ENCODE measurements around the gene GJC3.
A peak's percentile ranks its signal among the peaks of the same experiment; 100 is the strongest.
"Not testable (repeated sequence)": the region's sequence is repeated elsewhere in the genome, so short reads cannot be mapped to it uniquely, and the experiment has no call there.

GJC3 gene

DNA sequence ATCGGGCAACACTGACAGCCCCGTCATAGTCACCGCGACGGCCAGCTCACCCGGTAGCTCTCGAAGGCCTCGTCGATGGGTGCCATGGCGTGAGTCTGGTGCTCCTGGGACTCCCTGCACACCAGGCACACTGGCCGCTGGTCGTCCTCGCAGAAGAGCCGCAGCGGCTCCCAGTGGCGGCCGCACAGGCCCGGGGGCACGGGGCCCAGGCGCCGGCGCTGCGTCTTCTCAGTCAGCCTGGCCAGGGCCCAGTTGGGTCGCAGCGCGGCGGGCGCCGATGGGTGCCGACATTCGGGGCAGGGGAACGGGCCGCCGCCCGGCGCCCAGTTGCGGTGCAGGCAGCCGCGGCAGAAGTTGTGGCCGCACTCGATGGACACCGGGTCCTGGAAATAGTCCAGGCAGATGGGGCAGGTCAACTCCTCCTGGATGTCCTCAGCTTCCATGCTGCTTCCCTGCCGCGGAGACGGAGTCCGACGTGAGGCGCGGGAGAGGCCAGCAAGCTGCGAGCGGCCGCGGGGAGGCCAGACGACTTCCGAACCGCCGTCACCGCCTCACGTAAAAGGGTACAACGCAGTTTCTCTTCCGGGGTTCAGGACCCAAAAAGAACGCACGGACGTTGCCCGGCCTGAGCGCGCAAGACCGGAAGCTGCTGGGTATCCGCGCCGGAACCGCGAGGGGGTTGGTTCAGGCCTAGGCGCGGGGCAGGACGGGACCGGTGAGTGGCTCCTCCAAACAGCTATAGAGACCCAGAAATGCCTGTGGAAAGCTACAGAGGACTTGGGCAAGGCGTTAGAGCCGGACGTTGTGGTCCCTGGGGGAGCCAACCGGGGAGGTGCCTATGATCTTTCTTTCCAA lies 10.2 kb downstream of the GJC3 start, which contains the start of gene TRIM4:
TRIM4 (minus strand) TSS at position 572 of the 855 bp plus-strand sequence; CDS start at position 443, 129 bp downstream.
- H3K27me3 Mint-ChIP-seq: no peaks in the 10 kb centered on the region
- peaks cover 30% of the 10 kb centered on the region for H3K4me1 Mint-ChIP-seq
- ATAC-seq (ENCODE audit: low read depth) (peak; percentile 97), DNase-seq (ENCODE audit: low spot score in 2 of 2) (peak; percentile 78 to 81)
- H3K4me3 Mint-ChIP-seq: peak within 1 kb of the TSS; percentile 94
- H3K36me3 Mint-ChIP-seq: peaks cover 26% of the 10 kb centered on the region
- H3K9me3 Mint-ChIP-seq: no peaks in the 10 kb centered on the region
- H3K27ac Mint-ChIP-seq: peak within 1 kb of the TSS; percentile 93

DNA sequence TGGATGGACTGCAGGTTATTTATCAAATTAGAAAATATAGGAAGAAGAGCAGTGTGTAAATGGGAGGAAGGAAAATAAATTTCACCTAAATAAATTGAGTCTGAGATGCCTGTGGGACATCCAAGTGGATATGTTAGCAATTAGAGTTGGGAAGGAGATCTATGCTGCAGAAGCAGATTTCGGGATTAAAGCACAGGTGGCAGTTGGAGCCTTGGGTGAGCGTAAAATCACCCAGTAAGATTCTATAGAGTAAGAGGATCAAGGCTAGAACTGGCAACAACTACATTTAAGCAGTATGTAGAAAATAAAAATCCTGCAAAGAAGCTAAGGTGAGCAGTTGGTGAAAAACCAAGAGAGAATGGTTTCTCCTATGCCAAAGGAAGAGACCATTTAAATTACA lies 18.4 kb downstream of the GJC3 start:
- no peak for DNase-seq (ENCODE audit: low spot score in 2 of 2)
- Mint-ChIP-seq H3K27me3 (no peaks in the 10 kb centered on the region), H3K36me3 (peaks cover 27% of the 10 kb centered on the region), H3K4me3 (no peak overlapping the region), H3K27ac (no peak overlapping the region), H3K9me3 (no peaks in the 10 kb centered on the region), H3K4me1 (peaks cover 21% of the 10 kb centered on the region)
- ATAC-seq (ENCODE audit: low read depth): no peak

DNA sequence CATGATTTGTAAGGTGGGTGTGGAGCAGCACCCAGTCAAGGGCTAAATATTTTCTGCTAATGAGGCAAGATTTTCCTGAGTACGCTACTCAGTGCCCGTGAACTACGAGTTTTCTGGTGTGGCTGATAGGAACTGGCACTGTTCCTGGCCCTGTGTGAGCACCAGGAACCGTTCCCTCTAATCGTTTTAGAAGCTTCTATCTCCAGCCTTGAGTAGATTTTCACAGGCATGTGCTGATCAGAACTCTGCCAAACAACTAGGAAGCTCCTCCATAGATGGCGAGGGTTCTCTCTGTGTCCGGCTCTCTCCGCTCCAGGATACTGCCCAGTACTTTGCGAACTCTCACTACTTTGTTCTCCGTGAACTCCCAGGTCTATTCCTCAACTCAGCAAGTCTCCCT lies 27.8 kb downstream of the GJC3 start:
- Mint-ChIP-seq H3K4me1 (peaks cover 11% of the 10 kb centered on the region), H3K27me3 (no peaks in the 10 kb centered on the region), H3K27ac (peak overlapping the region; percentile 5), H3K4me3 (no peak overlapping the region), H3K9me3 (no peaks in the 10 kb centered on the region), H3K36me3 (peaks cover 45% of the 10 kb centered on the region)
- no peak for ATAC-seq (ENCODE audit: low read depth)
- DNase-seq (ENCODE audit: low spot score in 2 of 2): no peak

DNA sequence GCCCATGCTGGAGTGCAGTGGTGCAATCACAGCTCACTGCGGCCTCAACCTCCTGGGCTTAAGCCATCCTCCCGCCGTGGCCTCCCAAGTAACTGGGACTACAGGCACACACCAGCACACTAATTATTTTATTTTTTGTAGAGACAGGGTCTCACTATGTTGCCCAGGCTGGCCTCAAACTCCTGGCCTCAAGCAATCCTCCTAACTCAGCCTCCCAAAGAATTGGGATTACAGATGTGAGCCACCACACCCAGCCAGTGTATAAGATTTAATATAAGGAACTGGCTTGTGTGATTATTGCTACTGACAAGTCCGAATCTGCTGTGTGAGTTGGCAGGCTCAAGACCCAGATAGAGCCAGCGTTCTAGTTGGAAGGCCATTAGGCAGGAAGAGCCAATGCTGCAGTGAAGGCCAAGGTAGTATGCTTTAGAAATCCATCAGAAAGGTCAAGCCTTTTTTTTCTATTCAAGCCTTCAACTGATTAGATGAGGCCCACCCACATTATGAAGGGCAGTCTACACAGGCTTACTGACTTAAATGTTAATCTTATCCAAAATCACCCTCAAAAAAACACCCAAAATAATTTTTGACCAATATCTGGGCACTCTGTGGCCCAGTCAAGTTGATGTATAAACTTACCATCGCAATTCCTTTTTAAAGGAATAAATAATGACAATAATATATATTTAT lies 29.4 kb downstream of the GJC3 start:
- no peaks in the 10 kb centered on the region for H3K9me3 Mint-ChIP-seq
- no peak overlapping the region for H3K27ac Mint-ChIP-seq
- no peaks in the 10 kb centered on the region for H3K27me3 Mint-ChIP-seq
- no peak overlapping the region for H3K4me3 Mint-ChIP-seq
- DNase-seq (ENCODE audit: low spot score in 2 of 2): no peak
- H3K4me1 Mint-ChIP-seq: peaks cover 11% of the 10 kb centered on the region
- H3K36me3 Mint-ChIP-seq: peaks cover 45% of the 10 kb centered on the region
- ATAC-seq (ENCODE audit: low read depth): no peak

- no peak for ATAC-seq (ENCODE audit: low read depth)
- H3K9me3 Mint-ChIP-seq: no peaks in the 10 kb centered on the region
- peaks cover 42% of the 10 kb centered on the region for H3K36me3 Mint-ChIP-seq
- no peak overlapping the region for H3K27ac Mint-ChIP-seq
- no peak for DNase-seq (ENCODE audit: low spot score in 2 of 2)
- peaks cover 11% of the 10 kb centered on the region for H3K4me1 Mint-ChIP-seq
- no peaks in the 10 kb centered on the region for H3K27me3 Mint-ChIP-seq
- no peak overlapping the region for H3K4me3 Mint-ChIP-seq
These were observed 30.6 kb downstream of the GJC3 start for GRCh38 chr7:99898836-99899235.

- no peak for ATAC-seq (ENCODE audit: low read depth)
- peaks cover 34% of the 10 kb centered on the region for H3K36me3 Mint-ChIP-seq
These were observed 31.4 kb downstream of the GJC3 start for GRCh38 chr7:99898023-99898357.

DNA sequence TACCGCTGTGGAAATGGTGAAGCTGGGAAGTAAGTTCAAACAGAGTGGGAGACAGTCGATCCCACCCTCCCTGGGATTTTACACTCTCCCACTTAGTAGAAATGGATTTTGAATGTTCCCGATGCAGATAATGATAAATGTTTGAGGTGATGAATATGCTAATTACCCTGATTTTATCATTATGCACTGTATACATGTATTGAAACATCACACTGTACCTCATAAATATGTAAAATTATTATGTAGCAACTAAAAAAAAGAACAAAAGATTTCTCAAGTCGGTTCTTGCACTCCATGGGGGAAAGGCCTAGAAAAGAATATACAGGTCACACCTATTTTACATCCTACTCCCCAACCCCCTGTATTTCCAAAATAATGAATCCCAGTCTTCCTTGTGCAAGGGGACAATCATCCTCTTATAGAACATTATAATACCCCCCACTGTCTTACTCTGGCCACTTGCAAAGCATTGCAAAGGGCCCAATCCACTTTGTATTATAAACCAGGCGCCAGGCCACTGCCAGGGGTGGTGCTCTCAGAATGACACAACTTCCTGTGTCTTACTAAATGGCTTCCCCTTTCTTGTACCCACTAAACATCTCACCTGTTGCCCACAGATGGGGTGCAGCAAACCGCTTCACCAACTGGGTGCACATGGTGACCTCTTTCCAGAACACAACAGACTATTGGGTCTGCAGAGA lies 31.9 kb downstream of the GJC3 start:
- Mint-ChIP-seq H3K4me3 (no peak overlapping the region), H3K27me3 (no peaks in the 10 kb centered on the region), H3K36me3 (peaks cover 34% of the 10 kb centered on the region), H3K9me3 (no peaks in the 10 kb centered on the region), H3K27ac (peak overlapping the region; percentile 21), H3K4me1 (peaks cover 11% of the 10 kb centered on the region)
- DNase-seq (ENCODE audit: low spot score in 2 of 2) (no peak), ATAC-seq (ENCODE audit: low read depth) (peak; percentile 61)

More at GRCh38 chr7:99898023-99898357, 31.4 kb downstream of the GJC3 start:
- Mint-ChIP-seq H3K9me3 (no peaks in the 10 kb centered on the region), H3K27ac (peak overlapping the region; percentile 21), H3K4me3 (no peak overlapping the region), H3K27me3 (no peaks in the 10 kb centered on the region), H3K4me1 (peaks cover 11% of the 10 kb centered on the region)
- no peak for DNase-seq (ENCODE audit: low spot score in 2 of 2)

DNA sequence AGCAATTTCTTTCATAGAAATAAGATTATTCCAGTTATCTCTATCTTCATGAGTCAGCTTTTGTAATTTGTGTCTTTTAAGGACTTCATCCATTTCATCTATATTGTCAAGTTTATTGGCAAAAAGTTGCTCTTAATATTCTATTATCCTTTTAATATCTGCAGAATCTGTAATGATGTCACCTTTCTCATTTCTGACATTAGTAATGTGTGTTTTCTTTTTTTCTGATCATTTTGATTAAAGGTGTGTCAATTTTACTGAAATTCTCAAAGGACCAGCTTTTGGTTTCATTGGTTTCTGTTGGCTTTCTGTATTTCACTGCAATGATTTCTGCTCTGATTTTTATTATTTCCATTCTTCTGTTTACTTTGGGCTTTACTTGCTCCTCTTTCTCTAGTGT lies 34.7 kb downstream of the GJC3 start:
- no peak overlapping the region for H3K4me3 Mint-ChIP-seq
- peaks cover 11% of the 10 kb centered on the region for H3K4me1 Mint-ChIP-seq
- no peak for DNase-seq (ENCODE audit: low spot score in 2 of 2)
- peaks cover 3% of the 10 kb centered on the region for H3K9me3 Mint-ChIP-seq
- no peak for ATAC-seq (ENCODE audit: low read depth)
- peaks cover 33% of the 10 kb centered on the region for H3K36me3 Mint-ChIP-seq
- H3K27me3 Mint-ChIP-seq: no peaks in the 10 kb centered on the region
- H3K27ac Mint-ChIP-seq: no peak overlapping the region

DNA sequence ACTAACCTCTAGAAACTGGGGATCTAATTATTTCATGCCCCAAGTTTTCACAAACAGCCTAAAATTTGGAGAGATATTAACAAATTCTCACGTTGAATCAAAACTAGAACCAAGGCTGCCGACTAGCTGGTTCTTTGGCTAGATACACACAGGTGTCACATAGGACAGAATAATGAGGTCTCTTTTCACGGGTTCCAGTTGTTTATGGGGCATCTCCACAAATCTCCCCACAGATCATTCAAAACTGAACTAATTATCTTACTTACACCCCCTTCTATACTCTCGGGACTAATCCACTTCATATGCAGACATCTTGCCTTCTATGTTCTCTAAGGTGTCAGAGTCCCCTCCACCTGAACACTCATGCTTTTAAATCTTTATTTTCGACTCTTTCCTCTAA lies 36.1 kb downstream of the GJC3 start:
- H3K27ac Mint-ChIP-seq: no peak overlapping the region
- no peaks in the 10 kb centered on the region for H3K27me3 Mint-ChIP-seq
- no peak for ATAC-seq (ENCODE audit: low read depth)
- peaks cover 37% of the 10 kb centered on the region for H3K36me3 Mint-ChIP-seq
- H3K4me1 Mint-ChIP-seq: peaks cover 11% of the 10 kb centered on the region
- H3K9me3 Mint-ChIP-seq: peaks cover 5% of the 10 kb centered on the region
- DNase-seq (ENCODE audit: low spot score in 2 of 2): no peak
- no peak overlapping the region for H3K4me3 Mint-ChIP-seq

DNA sequence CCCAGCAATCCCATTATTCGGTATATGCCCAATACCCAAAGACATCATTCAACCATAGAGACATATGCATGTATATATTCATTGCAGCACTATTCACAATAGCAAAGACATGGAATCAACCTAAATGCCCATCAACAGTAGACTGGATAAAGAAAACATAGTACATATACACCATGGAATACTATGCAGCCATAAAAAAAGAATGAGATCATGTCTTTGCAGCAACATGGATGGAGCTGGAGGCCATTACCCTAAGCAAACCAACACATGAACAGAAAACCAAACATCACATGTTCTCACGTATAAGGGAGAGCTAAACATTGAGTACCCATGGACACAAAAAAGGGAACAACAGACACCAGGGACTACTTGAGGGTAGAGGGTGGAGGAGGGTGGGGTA lies 39.1 kb downstream of the GJC3 start:
- peaks cover 36% of the 10 kb centered on the region for H3K36me3 Mint-ChIP-seq
- H3K9me3 Mint-ChIP-seq, H3K27ac Mint-ChIP-seq: not testable (repeated sequence)

DNA sequence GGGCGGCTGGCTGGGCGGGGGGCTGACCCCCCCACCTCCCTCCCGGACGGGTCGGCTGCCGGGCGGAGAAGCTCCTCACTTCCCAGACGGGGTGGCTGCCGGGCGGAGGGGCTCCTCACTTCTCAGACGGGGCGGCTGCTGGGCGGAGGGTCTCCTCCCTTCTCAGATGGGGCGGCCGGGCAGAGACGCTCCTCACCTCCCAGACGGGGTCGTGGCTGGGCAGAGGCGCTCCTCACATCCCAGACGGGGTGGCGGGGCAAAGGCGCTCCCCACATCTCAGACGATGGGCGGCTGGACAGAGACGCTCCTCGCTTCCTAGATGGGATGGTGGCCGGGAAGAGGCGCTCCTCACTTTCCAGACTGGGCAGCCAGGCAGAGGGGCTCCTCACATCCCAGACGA lies 41.1 kb downstream of the GJC3 start:
- H3K36me3 Mint-ChIP-seq: peaks cover 40% of the 10 kb centered on the region
- not testable (repeated sequence) for H3K4me3 Mint-ChIP-seq; H3K4me1 Mint-ChIP-seq; ATAC-seq (ENCODE audit: low read depth); H3K27me3 Mint-ChIP-seq; H3K27ac Mint-ChIP-seq; H3K9me3 Mint-ChIP-seq; DNase-seq (ENCODE audit: low spot score in 2 of 2)

More for the DNA sequence above, 39.1 kb downstream of the GJC3 start:
- H3K4me3 Mint-ChIP-seq; H3K4me1 Mint-ChIP-seq; H3K27me3 Mint-ChIP-seq; ATAC-seq (ENCODE audit: low read depth); DNase-seq (ENCODE audit: low spot score in 2 of 2): not testable (repeated sequence)

- ATAC-seq (ENCODE audit: low read depth): no peak
- Mint-ChIP-seq H3K4me1 (no peaks in the 10 kb centered on the region), H3K27ac (no peak overlapping the region)
These were observed 48.0 kb downstream of the GJC3 start for GRCh38 chr7:99881370-99881769.

DNA sequence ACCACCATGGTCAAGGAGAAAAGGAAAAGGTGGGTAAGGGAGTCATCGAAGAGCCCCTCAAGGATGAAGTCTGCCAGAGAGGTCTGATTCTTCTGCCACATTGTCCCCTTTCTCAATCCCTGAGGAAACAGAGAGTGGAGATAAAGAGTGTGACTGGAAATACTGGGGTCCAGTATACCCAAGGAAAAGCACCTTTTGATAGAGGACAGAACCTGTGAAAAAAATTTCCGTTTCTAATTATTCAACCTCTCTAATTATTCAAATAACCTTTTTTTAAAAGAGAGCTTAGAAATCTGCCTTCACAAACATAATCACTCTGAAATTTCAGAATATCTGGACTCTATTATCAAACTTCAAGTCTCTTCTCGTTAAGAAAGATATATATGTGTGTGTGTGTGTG lies 52.5 kb downstream of the GJC3 start, which contains the start of gene OR2AE1:
OR2AE1 (minus strand) TSS at position 101 of the 400 bp plus-strand sequence; CDS start at position 101, 0 bp downstream.
- Mint-ChIP-seq H3K36me3 (peaks cover 11% of the 10 kb centered on the region), H3K4me1 (no peaks in the 10 kb centered on the region), H3K4me3 (no peak within 1 kb of the TSS), H3K27me3 (no peaks in the 10 kb centered on the region), H3K27ac (no peak within 1 kb of the TSS), H3K9me3 (no peaks in the 10 kb centered on the region)
- ATAC-seq (ENCODE audit: low read depth) (no peak), DNase-seq (ENCODE audit: low spot score in 2 of 2) (no peak)

More at GRCh38 chr7:99881370-99881769, 48.0 kb downstream of the GJC3 start:
- no peak for DNase-seq (ENCODE audit: low spot score in 2 of 2)
- H3K36me3 Mint-ChIP-seq: peaks cover 18% of the 10 kb centered on the region
- H3K9me3 Mint-ChIP-seq: peaks cover 6% of the 10 kb centered on the region
- no peaks in the 10 kb centered on the region for H3K27me3 Mint-ChIP-seq
- no peak overlapping the region for H3K4me3 Mint-ChIP-seq

- Mint-ChIP-seq H3K4me1 (no peaks in the 10 kb centered on the region), H3K27me3 (peaks cover under 1% of the 10 kb centered on the region), H3K4me3 (no peak overlapping the region), H3K27ac (no peak overlapping the region), H3K9me3 (no peaks in the 10 kb centered on the region), H3K36me3 (peaks cover 11% of the 10 kb centered on the region)
- DNase-seq (ENCODE audit: low spot score in 2 of 2): no peak
- no peak for ATAC-seq (ENCODE audit: low read depth)
These were observed 52.9 kb downstream of the GJC3 start for GRCh38 chr7:99876491-99876890.

All from memory B cell (primary cell).